Esophagus mucosa (tissue), 1 donor: Measurements from ENCODE around the gene KRT86. TPM values are rescaled to one million over a fixed set of nuclear protein-coding genes. Genes with fewer than 3 reads are reported as not detected.
"Not testable (repeated sequence)": the region's sequence is repeated elsewhere in the genome, so short reads cannot be mapped to it uniquely, and the experiment has no call there.

Source experiments
- ATAC-seq: fragments of 200-7000 bp; cut with Tn5 transposase; one replicate; pipeline ENCODE4 v1.9.1; 2020
- total RNA-seq: library from RNA; stranded (reverse); gene quantifications from one replicate; pipeline ENCODE4 v1.2.4, GENCODE V29; 2023
- donor health status: DM: yes; HTN: yes; CAD: no.

The KRT86 gene
- total RNA-seq, 1 donor from 2014 or later = not detected

GRCh38 chr12:52252175-52252615 is 22.2 kb upstream of the KRT86 start:
- not testable (repeated sequence) for ATAC-seq

DNA sequence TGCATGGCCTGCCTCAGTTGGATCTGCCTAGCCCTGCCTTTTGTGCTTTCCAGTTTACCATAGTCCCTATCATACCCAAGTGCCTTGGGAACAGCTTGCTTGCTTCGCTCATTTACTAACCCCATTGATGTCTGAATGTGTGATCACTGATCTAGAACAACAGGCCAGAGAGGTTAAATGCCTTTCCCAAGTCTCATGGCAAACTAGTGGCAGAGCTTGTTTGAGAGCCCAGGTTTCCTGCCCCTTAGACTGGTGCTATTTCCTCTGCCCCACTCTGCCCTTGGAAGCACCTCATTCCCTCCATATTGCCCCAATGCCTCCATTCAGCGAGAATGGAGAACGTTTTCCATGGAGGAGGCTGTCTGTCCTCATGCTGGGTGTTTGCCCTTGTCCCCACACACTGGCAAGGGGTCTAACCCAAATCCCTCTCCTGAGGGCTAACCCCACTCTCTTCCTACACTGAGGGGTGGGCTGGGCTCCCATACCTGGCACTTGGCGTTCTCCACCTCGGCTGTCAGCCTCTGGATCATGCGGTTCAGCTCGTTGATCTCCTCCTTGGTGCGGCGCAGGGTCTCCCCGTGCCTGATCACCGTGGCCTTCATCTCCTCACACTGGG is 21.6 kb upstream of the KRT86 start:
- ATAC-seq = no peak

DNA sequence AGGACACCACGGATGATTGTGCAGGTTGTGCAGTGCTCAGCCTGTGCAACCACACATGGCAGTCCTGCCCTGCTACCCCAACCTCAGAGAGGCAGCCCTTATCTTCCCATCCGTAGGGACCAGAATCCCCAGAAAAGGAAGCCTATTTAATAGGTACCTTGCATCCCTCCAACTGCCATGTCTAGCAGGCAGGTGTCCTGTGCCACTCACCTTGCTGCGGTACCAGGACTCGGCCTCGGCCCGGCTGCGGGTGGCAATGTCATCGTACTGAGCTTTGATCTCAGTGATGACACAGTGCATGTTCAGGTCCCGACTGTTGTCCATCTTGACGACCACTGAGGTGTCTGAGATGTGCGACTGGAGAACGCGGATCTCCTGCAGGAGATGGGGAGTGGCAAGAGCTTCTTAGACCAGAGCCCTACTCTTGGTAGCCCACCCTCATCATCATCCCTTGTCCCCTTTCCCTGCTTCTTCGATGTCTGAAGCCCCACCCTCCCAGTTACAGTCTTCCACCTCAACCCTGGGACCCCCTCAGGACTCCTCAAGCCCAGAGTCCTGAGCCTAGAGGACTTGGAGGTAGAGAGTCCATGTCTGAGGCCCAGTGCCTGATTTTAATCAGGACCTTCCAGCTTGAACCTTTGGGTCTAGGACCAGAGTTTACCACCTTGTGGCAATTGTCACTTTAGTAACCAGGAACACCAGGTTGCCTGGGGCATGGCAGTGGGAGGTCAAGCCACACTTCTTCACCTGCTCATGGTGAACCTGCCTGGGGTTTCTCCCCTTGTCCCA is 20.9 kb upstream of the KRT86 start:
- no peak for ATAC-seq

- ATAC-seq = no peak
These were observed 20.1 kb upstream of the KRT86 start for GRCh38 chr12:52254180-52254964.

- ATAC-seq = no peak
These were observed 19.3 kb upstream of the KRT86 start for GRCh38 chr12:52254965-52255751.

- ATAC-seq = no peak
These were observed 18.4 kb upstream of the KRT86 start for GRCh38 chr12:52255926-52256583.

DNA sequence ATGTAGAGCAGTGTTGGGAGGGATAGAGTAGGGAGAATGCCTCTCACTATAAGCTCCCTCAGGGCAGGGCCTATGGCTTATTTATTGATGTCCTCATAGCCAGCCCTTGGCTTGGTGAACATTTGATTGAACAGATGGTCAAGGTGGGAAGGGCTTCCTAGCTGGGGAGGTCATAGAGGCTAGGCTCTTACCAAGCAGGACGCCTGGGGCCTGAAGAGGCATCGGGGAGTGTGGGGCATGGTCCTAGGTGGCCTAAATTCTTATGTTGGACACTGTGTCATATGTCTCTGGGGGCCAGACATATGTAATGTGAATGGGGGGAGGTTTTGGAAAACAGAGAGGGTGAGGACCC is 17.9 kb upstream of the KRT86 start:
- ATAC-seq = no peak

- ATAC-seq = no peak
These were observed 17.3 kb upstream of the KRT86 start for GRCh38 chr12:52257074-52257551.

DNA sequence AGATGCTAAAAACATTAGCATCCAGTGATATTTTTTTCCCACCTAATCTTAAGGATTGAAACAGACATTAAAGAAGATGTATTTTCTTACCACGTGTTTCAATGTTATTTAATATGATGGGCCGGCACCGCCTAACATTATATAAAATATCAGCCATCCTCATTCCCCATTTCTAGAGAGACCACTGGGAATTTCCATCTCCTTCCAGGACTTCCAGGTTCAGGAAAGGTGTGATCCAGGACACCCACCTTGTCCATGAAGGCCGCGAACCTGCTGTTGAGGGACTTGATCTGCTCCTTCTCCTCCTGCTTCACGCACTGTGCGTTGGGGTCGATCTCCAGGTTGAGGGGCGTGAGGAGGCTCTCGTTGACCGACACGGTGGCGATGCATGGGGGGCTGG is 16.5 kb upstream of the KRT86 start:
- ATAC-seq = not testable (repeated sequence)

DNA sequence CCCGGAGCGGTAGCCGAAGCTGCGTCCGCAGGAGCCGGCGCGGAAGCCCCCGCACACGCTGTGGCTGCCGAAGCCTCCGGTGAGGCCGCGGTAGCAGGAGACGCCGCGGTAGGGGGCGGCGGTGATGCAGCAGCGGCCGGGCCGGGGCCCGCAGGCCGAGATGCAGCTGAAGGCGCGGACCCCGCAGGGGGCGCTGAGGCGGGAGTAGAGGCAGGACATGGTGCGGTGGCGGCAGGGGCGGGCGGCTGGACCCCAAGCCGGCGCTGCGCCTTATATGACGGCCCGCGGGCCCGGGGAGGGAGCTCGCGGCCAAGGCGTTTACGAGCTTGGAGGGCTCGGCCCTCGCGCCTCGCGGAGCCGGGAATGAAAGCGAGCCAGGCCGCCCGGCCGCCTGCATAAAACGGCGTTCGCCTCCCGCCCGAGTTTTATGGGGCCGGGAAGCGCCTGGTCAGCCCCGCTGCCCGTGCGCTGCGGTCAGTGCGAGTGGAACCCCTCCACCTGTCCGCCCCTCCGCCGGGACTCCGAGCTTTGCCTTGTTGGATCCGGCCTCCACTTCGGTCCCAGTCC is 16.0 kb upstream of the KRT86 start:
- no peak for ATAC-seq

- ATAC-seq = no peak
These were observed 14.7 kb upstream of the KRT86 start for GRCh38 chr12:52259657-52260243.

DNA sequence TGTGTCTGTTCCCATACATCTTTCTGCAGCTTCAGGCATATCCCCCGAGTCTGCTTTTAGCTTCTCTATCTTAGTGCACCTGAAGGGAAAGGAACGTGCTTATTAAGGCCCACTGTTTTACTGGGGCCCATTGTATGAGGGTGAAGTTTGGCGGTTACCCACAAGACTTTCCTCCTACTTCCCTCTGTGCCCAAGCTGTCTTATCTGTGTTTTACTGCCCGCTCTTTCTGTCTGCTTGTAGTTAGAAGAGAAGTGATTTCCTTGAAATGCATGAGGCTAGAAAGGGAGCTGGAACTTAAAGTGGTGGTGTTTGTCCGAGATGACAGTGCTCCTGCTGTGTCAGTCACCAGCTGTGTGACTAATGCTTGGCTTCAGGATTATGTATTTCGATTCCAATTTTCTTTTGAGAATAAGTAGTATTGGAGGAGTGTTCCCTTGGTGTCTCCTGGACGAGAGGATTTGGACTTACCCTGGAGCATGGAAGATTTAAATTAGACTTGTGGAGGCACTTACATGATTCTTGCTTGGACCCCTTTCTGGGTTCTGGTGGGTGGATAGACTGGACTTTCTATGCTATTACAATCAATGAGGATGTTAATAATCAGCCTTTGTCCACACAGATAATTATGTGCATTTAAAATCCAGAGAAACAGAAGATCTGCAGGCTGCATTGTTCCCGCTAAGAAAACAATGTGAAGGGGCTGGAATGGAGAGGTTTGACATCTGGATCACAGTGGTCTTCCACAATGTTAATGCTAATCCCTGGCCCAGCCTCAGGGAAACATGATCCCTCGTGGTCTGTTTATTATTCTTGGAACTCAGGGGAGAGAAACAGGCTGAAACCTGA is 13.9 kb upstream of the KRT86 start:
- ATAC-seq = no peak

DNA sequence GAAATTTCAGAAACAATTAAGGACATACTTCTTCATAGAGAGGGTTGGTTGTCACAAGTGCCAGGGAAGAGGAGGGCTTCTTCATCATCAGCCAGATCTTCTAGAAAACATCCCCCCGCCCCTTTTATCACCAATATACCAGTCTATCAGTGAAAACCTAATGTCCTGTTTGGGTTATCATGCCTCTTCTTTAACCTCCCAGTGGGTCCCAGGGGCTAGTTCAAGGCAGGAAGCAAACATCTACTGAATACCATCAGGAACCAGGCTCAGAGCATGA is 13.3 kb upstream of the KRT86 start:
- no peak for ATAC-seq

DNA sequence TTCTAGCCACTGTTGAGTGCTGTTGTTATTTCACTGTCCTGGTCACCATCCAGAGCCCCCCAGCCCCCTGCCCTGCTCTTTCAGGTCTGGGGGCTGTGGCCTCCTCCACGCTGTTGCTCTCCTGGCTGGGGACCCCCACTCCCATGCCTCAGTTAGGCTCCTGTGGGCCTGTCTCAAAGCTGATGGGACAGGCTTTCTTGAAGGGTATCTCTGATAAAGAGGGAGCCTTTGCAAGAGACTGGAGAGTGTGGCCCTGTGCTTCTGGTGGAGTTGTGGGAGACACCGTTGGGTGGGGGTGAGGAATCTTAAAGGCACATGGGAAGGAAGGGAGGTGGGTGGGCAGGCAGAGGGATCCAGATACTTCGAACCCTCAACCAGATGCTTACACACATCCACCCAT is 12.2 kb upstream of the KRT86 start:
- no peak for ATAC-seq

DNA sequence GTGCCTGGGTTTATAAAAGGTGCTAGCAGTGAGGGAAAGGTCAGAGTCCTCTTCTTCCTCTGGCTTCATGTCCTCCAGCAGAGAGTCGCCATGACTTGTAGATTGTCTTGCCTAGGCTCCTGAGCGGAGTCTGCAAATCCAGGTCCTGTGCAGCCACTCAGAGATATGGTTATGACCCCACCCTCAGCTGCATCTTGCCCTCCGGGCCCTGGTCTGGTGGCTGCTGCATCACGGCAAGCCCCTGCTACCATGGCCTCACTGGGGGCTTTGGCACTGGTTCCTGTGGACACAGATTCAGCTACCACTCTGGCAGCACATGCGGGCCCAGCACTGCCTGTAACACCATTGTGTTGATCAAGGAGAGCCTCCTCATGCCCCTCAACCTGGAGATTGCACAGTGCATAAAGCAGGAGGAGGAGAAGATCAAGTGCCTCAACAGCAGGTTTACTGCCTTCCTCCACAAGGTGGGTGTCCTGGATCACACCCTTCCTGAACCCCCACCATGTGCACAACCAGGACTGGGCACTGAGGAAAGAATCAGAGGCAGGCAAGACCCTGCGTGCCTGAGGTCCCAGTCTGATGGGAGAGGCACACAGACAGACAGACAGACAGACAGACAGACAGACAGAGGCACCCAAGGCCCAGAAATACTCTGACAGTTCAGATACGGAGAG is 10.5 kb upstream of the KRT86 start:
- ATAC-seq = no peak

DNA sequence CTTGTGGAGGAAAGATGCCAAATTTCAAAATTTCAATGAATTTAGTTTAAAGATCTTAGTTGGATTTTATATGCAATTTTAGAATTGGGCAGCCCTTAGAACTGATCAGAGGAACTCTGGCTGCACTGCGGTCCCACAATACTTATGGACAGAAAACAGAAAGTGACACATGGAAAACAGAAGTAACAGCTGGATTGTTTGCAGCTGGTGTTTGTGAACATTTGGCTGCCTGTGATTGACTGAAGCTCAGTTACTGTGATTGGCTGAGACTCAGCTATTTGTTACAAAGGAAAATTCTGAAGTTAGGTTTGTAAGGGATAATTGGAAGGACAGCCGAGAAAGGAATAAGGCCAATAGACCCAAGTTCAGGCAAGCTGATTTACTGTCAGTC is 10.0 kb upstream of the KRT86 start:
- no peak for ATAC-seq

GRCh38 chr12:52266514-52266913 is 7.9 kb upstream of the KRT86 start:
- ATAC-seq = no peak

GRCh38 chr12:52267266-52267665 is 7.2 kb upstream of the KRT86 start:
- no peak for ATAC-seq

DNA sequence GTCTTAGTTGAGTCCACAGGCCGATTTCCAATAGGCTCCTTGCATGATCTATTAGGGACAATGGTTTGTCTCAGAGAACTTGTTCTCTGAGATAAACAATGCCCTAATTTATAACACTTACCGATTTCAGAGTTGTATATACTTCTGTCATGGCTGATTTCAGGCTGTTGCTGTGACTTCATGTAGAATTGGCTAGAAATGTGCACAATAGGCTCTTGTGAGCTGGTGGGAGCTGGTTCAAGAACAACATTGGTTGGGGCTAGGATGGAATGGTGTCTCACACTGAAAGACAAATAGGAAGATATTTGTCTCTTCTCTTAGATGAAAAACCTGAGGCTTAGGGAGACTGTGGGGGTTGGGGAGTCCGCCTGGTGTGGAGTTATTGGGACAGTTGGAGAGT is 6.7 kb upstream of the KRT86 start:
- ATAC-seq = no peak

GRCh38 chr12:52268212-52268611 is 6.2 kb upstream of the KRT86 start:
- ATAC-seq = no peak
